Ectodermal cell (in vitro differentiated cells): Measurements from ENCODE around the gene HAAO.

Source experiments
- H3K27ac ChIP-seq: 2 replicates; pipeline ENCODE4 v1.7.0; 2013; ENCODE audit warnings: mild to moderate bottlenecking, low read depth, low read length; ENCODE audit not compliant: insufficient read depth, poor library complexity, severe bottlenecking
- H3K27me3 ChIP-seq: 2 replicates; pipeline ENCODE4 v1.7.0; 2013; ENCODE audit warnings: mild to moderate bottlenecking, low read length; ENCODE audit not compliant: insufficient read depth, control insufficient read depth, poor library complexity, severe bottlenecking
- H3K36me3 ChIP-seq: one replicate; pipeline ENCODE4 v1.7.0; 2013; ENCODE audit warnings: low read length; ENCODE audit not compliant: control insufficient read depth, insufficient read depth
- H3K4me1 ChIP-seq: one replicate; pipeline ENCODE4 v1.7.0; 2013; ENCODE audit warnings: low read length; ENCODE audit not compliant: control insufficient read depth, insufficient read depth
- H3K4me3 ChIP-seq: 2 replicates; pipeline ENCODE4 v1.7.0; 2013; ENCODE audit warnings: low read depth, low read length, control low read depth; ENCODE audit not compliant: insufficient read depth
- H3K9me3 ChIP-seq: 2 replicates; pipeline ENCODE4 v1.7.0; 2013; ENCODE audit warnings: mild to moderate bottlenecking, low read length, moderate library complexity; ENCODE audit not compliant: control insufficient read depth
- WGBS, 2 experiments: methylation state at CpG; one replicate each; pipeline ENCODE4 v1.1.7; 2013; ENCODE audit warnings: missing lambda C conversion rate in 2 of 2; 5-methylcytosine and 5-hydroxymethylcytosine counted together

HAAO gene

DNA sequence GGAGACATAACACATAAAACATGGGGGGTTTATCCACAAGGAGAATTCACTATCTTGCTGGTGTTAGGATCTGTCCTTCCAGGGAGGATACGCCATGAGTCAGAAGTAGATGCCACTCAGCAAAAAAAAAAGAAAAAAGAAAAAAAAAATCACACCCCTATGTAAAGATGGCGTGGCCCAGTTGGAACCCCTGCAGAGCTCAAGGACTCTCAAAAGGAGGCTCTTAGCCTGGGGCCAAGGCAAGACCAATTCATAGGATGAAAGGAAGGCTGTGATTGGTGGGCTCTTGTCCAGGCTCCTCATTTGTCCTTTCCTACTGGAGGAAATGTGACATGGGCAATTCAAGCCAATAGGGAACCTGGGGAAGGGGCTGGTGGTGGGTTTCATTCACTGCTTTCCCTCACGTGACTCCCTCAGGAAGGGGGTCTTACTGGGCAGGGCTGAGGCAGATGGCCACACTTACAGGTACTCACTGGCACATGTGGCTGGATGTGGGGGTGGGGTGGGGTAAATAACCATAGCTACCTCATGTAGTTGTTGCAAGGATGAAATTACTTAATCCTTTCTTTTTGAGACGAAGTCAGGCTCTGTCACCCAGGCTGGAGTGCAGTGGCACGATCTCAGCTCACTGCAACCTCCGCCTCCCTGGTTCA is 38.7 kb upstream of the HAAO start:
- Histone ChIP-seq H3K27me3 (peaks cover 10% of the 10 kb centered on the region), H3K4me3 (no peak overlapping the region), H3K4me1 (peaks cover 11% of the 10 kb centered on the region), H3K36me3 (no peaks in the 10 kb centered on the region), H3K9me3 (no peaks in the 10 kb centered on the region), H3K27ac (no peak overlapping the region)
- 91 to 97% methylated on average over 6 of the region's 6 CpGs for WGBS, 2 experiments

DNA sequence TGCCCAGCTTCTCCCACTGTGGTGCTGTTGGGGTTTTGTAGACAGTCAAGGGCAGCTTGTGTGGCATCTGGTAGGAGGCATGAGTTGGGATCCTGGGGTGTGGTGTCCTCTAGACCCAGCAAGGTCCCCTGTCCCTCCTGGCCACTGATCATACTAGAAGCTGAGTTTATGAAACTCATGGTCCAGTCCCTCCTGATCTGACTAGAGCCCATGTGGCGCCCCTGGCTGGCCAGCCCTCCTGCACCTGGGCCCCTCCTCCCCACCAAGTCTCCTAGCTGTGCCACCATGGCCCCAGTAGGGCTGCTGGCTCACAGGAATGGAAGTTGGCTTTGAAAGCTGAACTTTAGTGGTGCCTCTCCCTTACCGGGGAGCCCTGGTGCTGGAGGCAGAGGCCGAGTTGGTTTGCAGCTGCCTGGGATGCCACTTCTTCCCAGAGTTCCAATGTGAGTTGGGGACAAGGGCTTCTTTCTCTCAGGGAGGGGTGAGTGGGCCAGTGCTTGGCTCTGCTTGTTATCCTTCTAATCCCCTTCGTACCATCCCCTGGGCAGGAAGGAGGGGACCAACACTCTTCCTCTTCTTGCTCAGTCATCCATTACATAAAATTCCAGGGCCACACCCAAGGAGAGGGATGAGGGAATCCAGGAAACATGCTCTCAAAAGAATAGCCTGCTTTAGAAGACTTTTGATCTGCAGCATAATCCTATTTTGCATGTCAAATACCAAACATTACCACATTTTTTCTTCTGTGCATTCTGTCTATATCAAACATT is 37.5 kb upstream of the HAAO start:
- Histone ChIP-seq H3K4me1 (peaks cover 11% of the 10 kb centered on the region), H3K36me3 (no peaks in the 10 kb centered on the region), H3K27ac (no peak overlapping the region), H3K9me3 (no peaks in the 10 kb centered on the region), H3K4me3 (no peak overlapping the region), H3K27me3 (peaks cover 10% of the 10 kb centered on the region)
- 76 to 84% methylated on average over 4 of the region's 4 CpGs for WGBS, 2 experiments

DNA sequence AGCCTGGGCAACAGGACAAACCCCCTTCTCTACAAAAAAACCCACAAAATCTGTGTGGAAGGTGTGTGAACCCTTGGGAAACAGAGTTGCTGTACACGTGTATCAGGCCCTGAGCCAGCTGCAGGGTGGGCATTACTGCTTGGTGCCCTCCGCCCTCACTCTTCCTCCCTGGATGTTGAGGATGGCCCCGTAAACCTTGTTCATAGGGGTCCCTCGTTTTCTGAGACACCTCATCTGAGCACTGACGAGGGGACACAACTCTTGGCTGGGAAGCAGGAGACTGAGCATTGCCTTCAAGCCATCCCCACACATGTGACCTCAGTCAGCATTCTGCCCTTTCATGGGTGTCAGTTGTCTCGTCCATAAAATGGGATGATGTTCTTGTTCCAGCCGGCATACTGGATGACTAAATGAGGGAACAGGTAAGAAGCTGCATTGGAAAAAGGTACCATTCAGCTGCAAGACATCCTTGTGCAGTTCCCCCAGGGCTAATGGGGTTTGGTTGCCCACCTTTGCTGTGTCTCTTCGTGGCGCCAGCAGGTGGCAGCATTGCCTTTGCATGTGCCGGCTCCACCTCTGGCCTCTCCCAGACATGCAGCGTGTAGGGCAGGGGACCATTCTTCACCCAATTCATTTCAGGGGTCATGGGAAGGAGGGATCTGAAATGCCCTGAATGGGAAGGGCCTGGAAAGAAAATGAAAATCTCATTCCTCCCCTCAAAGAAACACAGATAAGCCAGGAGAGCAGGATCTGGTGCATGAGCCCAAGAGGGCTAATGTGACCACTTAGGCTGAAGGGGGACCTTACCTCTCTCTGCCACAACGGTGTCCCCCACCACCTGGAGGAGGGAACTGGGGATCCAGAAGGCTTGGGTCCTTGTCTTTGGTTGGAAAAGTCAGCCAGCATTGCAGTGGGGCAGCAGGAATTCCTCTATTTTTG is 36.4 kb upstream of the HAAO start:
- Histone ChIP-seq H3K4me3 (no peak overlapping the region), H3K4me1 (peaks cover 11% of the 10 kb centered on the region), H3K9me3 (no peaks in the 10 kb centered on the region), H3K36me3 (no peaks in the 10 kb centered on the region), H3K27me3 (peaks cover 10% of the 10 kb centered on the region), H3K27ac (no peak overlapping the region)
- 40% methylated on average over 12 of the region's 12 CpGs for WGBS, 2 experiments

DNA sequence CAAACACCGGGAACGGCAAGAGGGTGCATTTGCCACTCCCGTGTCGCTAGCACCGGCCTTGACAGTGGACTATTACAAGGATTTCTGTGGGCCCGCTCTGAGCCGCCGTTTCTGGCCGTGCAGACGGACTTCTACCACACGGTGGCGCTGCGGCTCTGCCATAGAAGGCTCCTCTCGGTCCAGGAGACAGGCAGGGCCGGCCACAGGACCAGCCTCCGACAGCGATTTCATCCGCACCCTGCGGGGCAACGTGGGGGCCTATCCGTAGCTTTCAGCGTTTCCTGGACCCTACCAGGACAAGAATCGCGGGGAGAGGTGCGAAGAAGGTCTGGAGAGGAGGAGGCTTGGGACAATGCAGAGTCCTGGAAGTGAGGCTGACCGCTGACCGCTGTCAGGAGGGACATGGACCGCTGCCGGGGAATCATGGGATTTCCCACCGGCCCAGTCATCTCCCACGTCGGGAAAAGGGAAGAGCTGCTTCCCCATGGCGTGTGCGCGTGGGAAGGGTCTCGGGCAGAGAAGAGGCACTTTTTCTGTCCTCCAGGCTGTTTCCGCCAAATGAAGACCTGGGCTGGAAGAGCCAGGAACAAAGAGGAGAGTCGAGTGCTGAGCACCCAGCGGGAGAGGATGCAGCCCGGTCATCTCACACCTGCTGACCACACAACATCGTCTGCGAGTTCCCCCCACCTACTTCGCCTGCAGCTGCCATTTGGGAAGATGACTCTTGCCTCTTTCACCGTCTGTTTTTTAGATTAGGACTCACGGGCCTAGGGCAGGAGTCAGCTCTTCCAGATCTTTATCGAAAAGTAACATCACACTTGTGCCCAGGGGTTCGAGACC is 35.5 kb upstream of the HAAO start:
- Histone ChIP-seq H3K36me3 (no peaks in the 10 kb centered on the region), H3K9me3 (no peaks in the 10 kb centered on the region), H3K4me1 (peaks cover 11% of the 10 kb centered on the region), H3K27me3 (peaks cover 10% of the 10 kb centered on the region), H3K27ac (no peak overlapping the region), H3K4me3 (peak overlapping the region; percentile 16)
- 39% methylated on average over 47 of the region's 47 CpGs for WGBS, 2 experiments

DNA sequence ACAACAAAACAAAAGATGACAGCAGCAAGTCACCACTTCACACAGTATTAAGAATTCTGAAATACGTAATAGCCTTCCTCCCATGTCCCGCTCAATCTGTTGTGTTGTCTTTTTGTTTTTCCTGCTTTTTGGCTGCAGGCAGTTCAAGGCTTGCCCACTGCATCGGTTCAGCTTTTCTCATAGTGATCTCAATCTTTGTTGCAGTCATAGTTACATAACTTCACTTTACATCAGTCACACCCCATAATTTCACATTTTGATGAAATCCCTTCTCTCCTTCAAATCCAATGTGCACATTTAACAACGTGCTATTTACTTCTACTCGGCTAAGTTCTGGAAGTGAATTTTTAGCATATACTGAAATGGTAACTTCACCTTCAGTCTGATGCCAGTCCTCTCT is 33.8 kb upstream of the HAAO start:
- H3K27me3 ChIP-seq: peaks cover 10% of the 10 kb centered on the region
- no peaks in the 10 kb centered on the region for H3K9me3 ChIP-seq
- WGBS, 2 experiments: 88 to 96% methylated on average over 5 of the region's 5 CpGs
- H3K27ac ChIP-seq: no peak overlapping the region
- no peak overlapping the region for H3K4me3 ChIP-seq
- no peaks in the 10 kb centered on the region for H3K36me3 ChIP-seq
- H3K4me1 ChIP-seq: peaks cover 11% of the 10 kb centered on the region

DNA sequence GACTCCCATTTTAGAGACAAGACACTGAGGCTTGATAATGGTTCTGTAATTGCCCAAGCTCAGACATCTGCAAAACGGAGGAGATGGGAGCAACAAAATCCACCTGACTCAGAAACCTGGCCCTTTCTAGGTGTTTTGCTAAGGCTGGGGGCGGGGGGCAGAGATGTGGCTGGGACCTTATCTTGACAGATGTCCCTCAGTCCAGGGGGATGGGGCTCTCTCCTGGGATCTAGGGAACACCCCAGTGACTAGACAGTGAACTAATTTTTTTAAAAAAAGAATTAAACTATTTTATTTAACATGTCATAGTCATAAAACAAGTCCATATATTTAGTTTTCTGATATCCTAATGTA is 32.0 kb upstream of the HAAO start:
- 91 to 92% methylated on average over 2 of the region's 2 CpGs for WGBS, 2 experiments
- no peak overlapping the region for H3K27ac ChIP-seq
- no peaks in the 10 kb centered on the region for H3K9me3 ChIP-seq
- peaks cover 10% of the 10 kb centered on the region for H3K27me3 ChIP-seq
- H3K4me3 ChIP-seq: no peak overlapping the region
- no peaks in the 10 kb centered on the region for H3K36me3 ChIP-seq
- peaks cover 2% of the 10 kb centered on the region for H3K4me1 ChIP-seq

DNA sequence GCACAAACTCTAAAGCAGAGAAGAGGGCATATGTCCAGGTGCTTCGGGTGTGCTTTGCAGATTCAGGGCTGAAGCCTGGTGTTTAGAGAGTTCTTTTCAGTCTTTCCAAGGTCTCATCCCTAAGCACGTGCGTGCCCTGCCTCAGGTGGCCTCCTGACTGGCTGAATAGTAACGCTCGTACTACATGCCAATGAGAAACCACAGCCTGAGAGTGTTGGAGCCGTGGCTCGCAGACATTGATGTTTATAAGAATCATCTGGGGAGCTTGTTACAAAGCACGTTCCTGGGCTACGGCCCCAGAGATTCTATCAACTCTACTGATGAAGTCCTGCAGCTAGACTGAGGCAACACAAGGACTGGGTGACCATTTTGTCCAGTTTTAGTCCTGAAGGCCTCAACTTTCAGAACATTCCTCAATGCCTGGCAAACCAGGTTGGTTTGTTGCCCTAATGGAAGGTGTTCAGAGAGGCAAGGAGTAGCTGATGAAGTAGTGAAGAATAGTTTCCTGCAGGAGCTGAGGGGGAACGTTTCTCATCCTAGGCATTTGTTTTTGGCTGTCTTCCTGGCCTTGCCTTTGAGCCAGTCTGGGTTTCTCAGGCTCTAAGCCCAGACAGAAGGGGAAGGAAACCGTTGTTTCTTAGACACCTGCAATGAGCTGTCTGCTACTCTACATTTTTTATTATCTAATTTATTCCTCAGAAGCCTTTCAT is 31.5 kb upstream of the HAAO start:
- Histone ChIP-seq H3K4me3 (no peak overlapping the region), H3K36me3 (no peaks in the 10 kb centered on the region), H3K27ac (no peak overlapping the region), H3K4me1 (no peaks in the 10 kb centered on the region), H3K9me3 (no peaks in the 10 kb centered on the region), H3K27me3 (peaks cover 10% of the 10 kb centered on the region)
- WGBS, 2 experiments: 93% methylated on average over 11 of the region's 11 CpGs

DNA sequence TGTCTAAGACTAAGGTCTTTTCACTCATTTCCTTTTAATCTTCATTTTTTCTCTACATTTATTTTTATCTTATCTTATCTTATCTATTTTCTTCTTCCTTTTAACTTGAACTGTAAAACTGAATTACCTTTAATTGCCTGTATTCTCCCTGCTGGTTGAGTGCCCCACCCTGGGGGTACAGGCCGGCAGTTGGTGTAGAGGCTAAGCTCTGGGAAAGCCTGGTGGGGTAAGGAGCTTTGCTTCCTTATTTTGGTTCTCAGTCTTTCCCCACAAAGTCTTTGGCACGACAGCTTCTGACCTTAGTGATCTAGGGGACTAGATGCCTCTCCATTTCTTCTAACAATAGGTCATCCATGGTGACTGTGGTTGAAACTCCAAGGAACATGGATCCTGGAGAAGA is 26.8 kb upstream of the HAAO start:
- Histone ChIP-seq H3K4me1 (no peaks in the 10 kb centered on the region), H3K36me3 (no peaks in the 10 kb centered on the region), H3K4me3 (no peak overlapping the region), H3K27me3 (no peaks in the 10 kb centered on the region), H3K27ac (no peak overlapping the region), H3K9me3 (no peaks in the 10 kb centered on the region)
- WGBS, 2 experiments: 85 to 95% methylated on average over 2 of the region's 2 CpGs

DNA sequence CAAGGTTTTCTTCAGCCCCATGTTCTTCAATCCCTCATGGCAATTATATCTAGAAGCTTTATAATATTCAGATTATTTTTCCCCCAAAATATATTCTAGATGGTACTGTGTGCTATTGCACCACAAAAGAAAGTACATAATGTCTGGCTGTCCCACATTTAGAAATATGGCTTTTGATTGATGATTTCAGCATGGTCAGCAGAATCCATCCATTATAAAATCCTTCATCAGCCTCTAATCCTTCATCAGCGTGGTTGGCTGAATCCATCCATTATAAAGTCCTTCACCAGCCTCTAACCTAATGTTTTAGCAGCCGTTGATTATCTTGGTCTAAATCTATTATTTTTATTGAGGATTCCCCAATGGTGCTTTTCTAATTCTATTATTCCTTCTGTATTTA is 23.3 kb upstream of the HAAO start:
- no peak overlapping the region for H3K27ac ChIP-seq
- WGBS, 2 experiments: 0 to 38% methylated on average over 1 to 2 of the region's 2 CpGs
- H3K9me3 ChIP-seq: peaks cover 3% of the 10 kb centered on the region
- no peaks in the 10 kb centered on the region for H3K27me3 ChIP-seq
- no peaks in the 10 kb centered on the region for H3K4me1 ChIP-seq
- H3K4me3 ChIP-seq: no peak overlapping the region
- H3K36me3 ChIP-seq: no peaks in the 10 kb centered on the region
